Hepatocyte (in vitro differentiated cells): ENCODE data around the gene USP32.

Source experiments
- EZH2 ChIP-seq: fragments of 200-600 bp; sonication (generic); IDR thresholded peaks from 2 replicates; pipeline ENCODE4 v1.6.1; 2016; ENCODE audit warnings: antibody characterized with exemption, mild to moderate bottlenecking, borderline replicate concordance
- EZH2phosphoT487 ChIP-seq: fragments of 200-600 bp; sonication (generic); IDR thresholded peaks from one replicate; pipeline ENCODE4 v1.6.1; 2018; ENCODE audit warnings: antibody characterized with exemption, mild to moderate bottlenecking, low read depth, moderate library complexity; ENCODE audit not compliant: unreplicated experiment, severe bottlenecking
- TF ChIP-seq, protein P1 (sequence below): fragments of 200-600 bp; sonication (generic); IDR thresholded peaks from 2 replicates; pipeline ENCODE4 v1.5.1; 2016; ENCODE audit warnings: antibody characterized with exemption, mild to moderate bottlenecking; ENCODE audit not compliant: poor library complexity

DNA sequence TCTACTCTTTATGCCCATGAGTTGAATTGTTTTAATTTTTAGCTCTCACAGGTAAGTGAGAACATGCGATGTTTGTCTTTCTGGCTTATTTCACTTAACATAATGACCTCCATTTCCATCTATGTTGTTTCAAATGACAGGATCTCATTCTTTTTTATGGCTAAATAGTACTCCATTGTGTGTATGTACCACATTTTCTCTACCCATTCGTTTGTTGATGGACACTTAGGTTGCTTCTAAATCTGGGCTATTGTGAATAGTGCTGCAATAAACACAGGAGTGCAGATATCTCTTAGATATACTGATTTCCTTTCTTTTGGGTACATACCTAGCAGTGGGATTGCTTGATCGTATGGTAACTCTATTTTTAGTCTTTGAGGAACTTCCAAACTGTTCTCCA is 261.5 kb downstream of the USP32 start:
- TF ChIP-seq, protein P1, sequence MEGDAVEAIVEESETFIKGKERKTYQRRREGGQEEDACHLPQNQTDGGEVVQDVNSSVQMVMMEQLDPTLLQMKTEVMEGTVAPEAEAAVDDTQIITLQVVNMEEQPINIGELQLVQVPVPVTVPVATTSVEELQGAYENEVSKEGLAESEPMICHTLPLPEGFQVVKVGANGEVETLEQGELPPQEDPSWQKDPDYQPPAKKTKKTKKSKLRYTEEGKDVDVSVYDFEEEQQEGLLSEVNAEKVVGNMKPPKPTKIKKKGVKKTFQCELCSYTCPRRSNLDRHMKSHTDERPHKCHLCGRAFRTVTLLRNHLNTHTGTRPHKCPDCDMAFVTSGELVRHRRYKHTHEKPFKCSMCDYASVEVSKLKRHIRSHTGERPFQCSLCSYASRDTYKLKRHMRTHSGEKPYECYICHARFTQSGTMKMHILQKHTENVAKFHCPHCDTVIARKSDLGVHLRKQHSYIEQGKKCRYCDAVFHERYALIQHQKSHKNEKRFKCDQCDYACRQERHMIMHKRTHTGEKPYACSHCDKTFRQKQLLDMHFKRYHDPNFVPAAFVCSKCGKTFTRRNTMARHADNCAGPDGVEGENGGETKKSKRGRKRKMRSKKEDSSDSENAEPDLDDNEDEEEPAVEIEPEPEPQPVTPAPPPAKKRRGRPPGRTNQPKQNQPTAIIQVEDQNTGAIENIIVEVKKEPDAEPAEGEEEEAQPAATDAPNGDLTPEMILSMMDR = no peak
- TF ChIP-seq EZH2phosphoT487 = no peak
- no peak for TF ChIP-seq EZH2
